Neural progenitor cell (in vitro differentiated cells): ENCODE results near the gene CUBN. TPM values are rescaled to one million over a fixed set of nuclear protein-coding genes. Genes with fewer than 3 reads are reported as not detected.
A peak's percentile ranks its signal among the peaks of the same experiment; 100 is the strongest.

Experiments
- DNase-seq: peaks from one replicate; pipeline ENCODE4 v3.0.0-alpha.2; 2016; ENCODE audit warnings: low spot score
- H2AFZ ChIP-seq: fragments of 200-600 bp; sonication (generic); replicated peaks from 2 replicates; pipeline ENCODE4 v1.6.1; 2016; ENCODE audit warnings: antibody characterized with exemption
- H3F3A ChIP-seq: fragments of 200-600 bp; sonication (generic); 2 replicates; pipeline ENCODE4 v1.6.1; 2016; ENCODE audit warnings: antibody characterized with exemption, low read depth
- H3K27ac ChIP-seq: fragments of 200-600 bp; sonication (generic); 2 replicates; pipeline ENCODE4 v1.5.1; 2016; ENCODE audit warnings: mild to moderate bottlenecking
- H3K27me3 ChIP-seq: fragments of 200-600 bp; sonication (generic); 2 replicates; pipeline ENCODE4 v1.6.1; 2016; ENCODE audit warnings: mild to moderate bottlenecking, moderate library complexity
- H3K36me3 ChIP-seq: fragments of 200-600 bp; sonication (generic); 2 replicates; pipeline ENCODE4 v1.5.1; 2016
- H3K4me1 ChIP-seq: fragments of 200-600 bp; sonication (generic); 2 replicates; pipeline ENCODE4 v1.6.1; 2016; ENCODE audit warnings: mixed run types
- H3K4me2 ChIP-seq: fragments of 200-600 bp; sonication (generic); 2 replicates; pipeline ENCODE4 v1.6.1; 2016
- H3K4me3 ChIP-seq: fragments of 200-600 bp; sonication (generic); 2 replicates; pipeline ENCODE4 v1.5.1; 2016
- H3K79me2 ChIP-seq: fragments of 200-600 bp; sonication (generic); 2 replicates; pipeline ENCODE4 v1.6.1; 2016; ENCODE audit warnings: low read depth
- H3K9ac ChIP-seq: fragments of 200-600 bp; sonication (generic); 2 replicates; pipeline ENCODE4 v1.6.1; 2016
- H3K9me3 ChIP-seq: fragments of 200-600 bp; sonication (generic); 2 replicates; pipeline ENCODE4 v1.5.1; 2016; ENCODE audit warnings: low read depth
- H4K20me1 ChIP-seq: fragments of 200-600 bp; sonication (generic); 2 replicates; pipeline ENCODE4 v1.6.1; 2016; ENCODE audit warnings: low read depth
- H3K27ac Mint-ChIP-seq: 3 replicates; pipeline ENCODE4 v1.8.0; 2021; ENCODE audit warnings: mixed read lengths
- H3K27me3 Mint-ChIP-seq: 2 replicates; pipeline ENCODE4 v1.8.0; 2022; ENCODE audit warnings: low read depth, mild to moderate bottlenecking, inconsistent platforms, moderate library complexity, mixed read lengths; ENCODE audit not compliant: insufficient read depth
- H3K36me3 Mint-ChIP-seq: 3 replicates; pipeline ENCODE4 v1.8.0; 2021; ENCODE audit warnings: mixed read lengths
- H3K4me1 Mint-ChIP-seq: 3 replicates; pipeline ENCODE4 v1.8.0; 2021; ENCODE audit warnings: mixed read lengths
- H3K4me3 Mint-ChIP-seq: 3 replicates; pipeline ENCODE4 v1.8.0; 2021; ENCODE audit warnings: mild to moderate bottlenecking, moderate library complexity, mixed read lengths
- H3K9me3 Mint-ChIP-seq: 3 replicates; pipeline ENCODE4 v1.8.0; 2020; ENCODE audit warnings: mixed read lengths
- CTCF ChIP-seq: fragments of 200-600 bp; sonication (generic); IDR thresholded peaks from 2 replicates; pipeline ENCODE4 v1.5.1; 2017; ENCODE audit warnings: antibody characterized with exemption, mild to moderate bottlenecking
- EZH2 ChIP-seq: fragments of 200-600 bp; sonication (generic); IDR thresholded peaks from 2 replicates; pipeline ENCODE4 v1.6.1; 2017; ENCODE audit warnings: antibody characterized with exemption, mild to moderate bottlenecking, moderate library complexity
- EZH2phosphoT487 ChIP-seq: fragments of 200-600 bp; sonication (generic); IDR thresholded peaks from 2 replicates; pipeline ENCODE4 v1.6.1; 2017; ENCODE audit warnings: antibody characterized with exemption
- total RNA-seq: library from RNA; depleted of rRNA; stranded (reverse); fragments of >200 nt; gene quantifications from 2 replicates; pipeline ENCODE4 v1.2.3, GENCODE V29; 2015; ENCODE audit warnings: low replicate concordance

The CUBN gene
- total RNA-seq, 1 donor from 2014 or later, result 2.2 TPM

- no peaks in the 10 kb centered on the region for H4K20me1 ChIP-seq
These were observed 340.8 kb downstream of the CUBN start for GRCh38 chr10:16788778-16789177.

GRCh38 chr10:16788125-16788524 lies 341.5 kb downstream of the CUBN start:
- Mint-ChIP-seq H3K9me3 (peaks cover 6% of the 10 kb centered on the region), H3K4me3 (no peak overlapping the region), H3K4me1 (peaks cover 13% of the 10 kb centered on the region), H3K27me3 (peaks cover 2% of the 10 kb centered on the region), H3K36me3 (peaks cover 7% of the 10 kb centered on the region), H3K27ac (no peak overlapping the region)
- Histone ChIP-seq H3K4me3 (no peak overlapping the region), H4K20me1 (no peaks in the 10 kb centered on the region), H3K9ac (no peak overlapping the region), H3K79me2 (no peaks in the 10 kb centered on the region), H3K27ac (no peak overlapping the region), H3K27me3 (no peaks in the 10 kb centered on the region), H3K36me3 (no peaks in the 10 kb centered on the region), H3K9me3 (no peaks in the 10 kb centered on the region), H2AFZ (no peak overlapping the region), H3F3A (no peaks in the 10 kb centered on the region), H3K4me2 (no peak overlapping the region), H3K4me1 (peaks cover 11% of the 10 kb centered on the region)
- no peak for DNase-seq
- TF ChIP-seq CTCF, result no peak
- TF ChIP-seq EZH2, result no peak
- TF ChIP-seq EZH2phosphoT487, result no peak

More at GRCh38 chr10:16788778-16789177, 340.8 kb downstream of the CUBN start:
- Mint-ChIP-seq H3K36me3 (peaks cover 10% of the 10 kb centered on the region), H3K4me3 (no peak overlapping the region), H3K4me1 (peaks cover 13% of the 10 kb centered on the region), H3K27ac (no peak overlapping the region), H3K27me3 (peaks cover 2% of the 10 kb centered on the region), H3K9me3 (peaks cover 6% of the 10 kb centered on the region)
- Histone ChIP-seq H2AFZ (no peak overlapping the region), H3K9me3 (no peaks in the 10 kb centered on the region), H3K4me1 (peaks cover 11% of the 10 kb centered on the region), H3K4me3 (no peak overlapping the region), H3K27me3 (no peaks in the 10 kb centered on the region), H3K9ac (no peak overlapping the region), H3F3A (no peaks in the 10 kb centered on the region), H3K4me2 (peak overlapping the region; percentile 25), H3K79me2 (no peaks in the 10 kb centered on the region), H3K27ac (peak overlapping the region; percentile 59), H3K36me3 (no peaks in the 10 kb centered on the region)
- DNase-seq, result no peak
- TF ChIP-seq EZH2phosphoT487 (no peak), EZH2 (no peak), CTCF (no peak)

GRCh38 chr10:16787361-16787791 lies 342.2 kb downstream of the CUBN start:
- H3K4me1 ChIP-seq, result peaks cover 12% of the 10 kb centered on the region
- Mint-ChIP-seq H3K4me3 (no peak overlapping the region), H3K36me3 (peaks cover 7% of the 10 kb centered on the region), H3K4me1 (peaks cover 13% of the 10 kb centered on the region), H3K27ac (peak overlapping the region; percentile 80), H3K9me3 (peaks cover 6% of the 10 kb centered on the region), H3K27me3 (peaks cover 2% of the 10 kb centered on the region)
- no peak overlapping the region for H3K27ac ChIP-seq
- no peak overlapping the region for H3K9ac ChIP-seq
- no peaks in the 10 kb centered on the region for H3K9me3 ChIP-seq
- no peak for TF ChIP-seq EZH2
- no peak for TF ChIP-seq EZH2phosphoT487
- TF ChIP-seq CTCF, result no peak
- no peak overlapping the region for H3K4me3 ChIP-seq
- H3K4me2 ChIP-seq, result no peak overlapping the region
- no peaks in the 10 kb centered on the region for H3K36me3 ChIP-seq
- H3K27me3 ChIP-seq, result no peaks in the 10 kb centered on the region
- no peaks in the 10 kb centered on the region for H4K20me1 ChIP-seq
- no peaks in the 10 kb centered on the region for H3K79me2 ChIP-seq
- no peak for DNase-seq
- no peaks in the 10 kb centered on the region for H3F3A ChIP-seq
- no peak overlapping the region for H2AFZ ChIP-seq
